B cell (primary cell): ENCODE results near the gene TPK1. TPM values are rescaled to one million over a fixed set of nuclear protein-coding genes. Genes with fewer than 3 reads are reported as not detected.
A peak's percentile ranks its signal among the peaks of the same experiment; 100 is the strongest.

Experiments
- ATAC-seq: fragments of 200-7000 bp; cut with Tn5 transposase; one replicate; pipeline ENCODE4 v1.10.0; 2021; ENCODE audit warnings: low read depth, mild to moderate bottlenecking, moderate number of reproducible peaks, moderate library complexity
- CTCF ChIA-PET: fragments of 350-600 bp; sonication (Branson Sonifier 250); formaldehyde crosslinking; loops from one replicate; lab custom pipeline; 2021; ENCODE audit warnings: antibody characterized with exemption, inconsistent platforms; lab: Charles Lee
- POLR2A ChIA-PET: fragments of 350-600 bp; sonication (Branson Sonifier 250); formaldehyde crosslinking; loops from one replicate; lab custom pipeline; 2021; ENCODE audit warnings: antibody characterized with exemption; lab: Charles Lee
- DNase-seq: peaks from one replicate; pipeline ENCODE4 v3.0.0; 2013
- H2AFZ ChIP-seq: 2 replicates; pipeline ENCODE4 v1.6.1; 2012; ENCODE audit warnings: mild to moderate bottlenecking, low read depth, low read length; ENCODE audit not compliant: insufficient read depth, poor library complexity, severe bottlenecking
- H3K27ac ChIP-seq, 2 donors: 1 replicate in 1 of 2; 2 replicates in 1 of 2; pipeline ENCODE4 v1.5.1; 2012 to 2013; ENCODE audit warnings: low read length in 2 of 2, mild to moderate bottlenecking in 2 of 2, moderate library complexity in 1 of 2
- H3K27me3 ChIP-seq, 4 experiments: fragments of 200-600 bp in 1 of 4; sonication (generic) in 1 of 4; replicated peaks in 1 of 4; 1 replicate in 2 of 4; 2 replicates in 2 of 4; pipeline versions ENCODE4 v1.6.1 to v1.7.0; 2013 to 2016; ENCODE audit warnings: low read length in 3 of 4, mild to moderate bottlenecking in 2 of 4, mixed read lengths in 1 of 4, moderate library complexity in 1 of 4; ENCODE audit not compliant: insufficient read depth in 4 of 4, control insufficient read depth in 3 of 4; ENCODE audit errors: control extremely low read depth in 1 of 4
- H3K36me3 ChIP-seq, 2 experiments: replicated peaks in 1 of 2; 1 replicate in 1 of 2; 2 replicates in 1 of 2; pipeline versions ENCODE4 v1.6.1 to v1.7.1; 2013; ENCODE audit warnings: low read length in 1 of 2; ENCODE audit not compliant: insufficient read depth in 2 of 2, control insufficient read depth in 1 of 2; ENCODE audit errors: control extremely low read depth in 1 of 2, extremely low read depth in 1 of 2
- H3K4me1 ChIP-seq, 2 donors: fragments of 200-600 bp in 1 of 2; sonication (generic) in 1 of 2; 1 replicate in 1 of 2; 2 replicates in 1 of 2; pipeline versions ENCODE4 v1.5.1 to v1.6.1; 2013 to 2017; ENCODE audit warnings: low read length in 2 of 2; ENCODE audit not compliant: control insufficient read depth in 2 of 2, insufficient read depth in 2 of 2
- H3K4me2 ChIP-seq: replicated peaks from 2 replicates; pipeline ENCODE3; 2012; ENCODE audit warnings: mild to moderate bottlenecking, low read depth, low read length; ENCODE audit not compliant: poor library complexity, severe bottlenecking
- H3K4me3 ChIP-seq, 5 experiments: fragments of 200-600 bp in 1 of 5; sonication (generic) in 1 of 5; 1 replicate in 3 of 5; 2 replicates in 2 of 5; pipeline versions ENCODE4 v1.5.1 to v1.7.0; 2011 to 2016; ENCODE audit warnings: low read length in 4 of 5, mild to moderate bottlenecking in 4 of 5, low read depth in 2 of 5, control low read depth in 1 of 5, moderate library complexity in 1 of 5; ENCODE audit not compliant: insufficient read depth in 1 of 5; ENCODE audit errors: control extremely low read depth in 1 of 5, extremely low read depth in 1 of 5
- H3K79me2 ChIP-seq: fragments of 200-600 bp; sonication (generic); one replicate; pipeline ENCODE4 v1.6.0; 2016; ENCODE audit warnings: low read length; ENCODE audit not compliant: control insufficient read depth, insufficient read depth
- H3K9ac ChIP-seq: fragments of 200-600 bp; sonication (generic); 2 replicates; pipeline ENCODE4 v1.6.1; 2017; ENCODE audit warnings: mild to moderate bottlenecking, low read length, moderate library complexity
- H3K9me3 ChIP-seq, 3 donors: one replicate each; pipeline versions ENCODE4 v1.6.1 to v1.7.1; 2013; ENCODE audit warnings: low read length in 2 of 3; ENCODE audit not compliant: control insufficient read depth in 2 of 3, insufficient read depth in 1 of 3; ENCODE audit errors: control extremely low read depth in 1 of 3
- H4K20me1 ChIP-seq: 2 replicates; pipeline ENCODE4 v1.6.0; 2012; ENCODE audit warnings: mild to moderate bottlenecking, low read length; ENCODE audit not compliant: insufficient read depth, control insufficient read depth, poor library complexity, severe bottlenecking
- H3K27ac Mint-ChIP-seq: one replicate; pipeline ENCODE4 v1.8.0; 2021; ENCODE audit warnings: mixed read lengths
- H3K27me3 Mint-ChIP-seq: one replicate; pipeline ENCODE4 v1.8.0; 2021; ENCODE audit warnings: mixed read lengths
- H3K4me1 Mint-ChIP-seq: one replicate; pipeline ENCODE4 v1.8.0; 2021; ENCODE audit warnings: mixed read lengths
- H3K4me3 Mint-ChIP-seq: one replicate; pipeline ENCODE4 v1.8.0; 2021; ENCODE audit warnings: mixed read lengths
- H3K9me3 Mint-ChIP-seq: one replicate; pipeline ENCODE4 v1.8.0; 2022; ENCODE audit warnings: mixed read lengths; ENCODE audit not compliant: insufficient read depth
- EZH2 ChIP-seq: IDR thresholded peaks from 2 replicates; pipeline ENCODE4 v1.6.1; 2012; ENCODE audit warnings: borderline replicate concordance, low read depth, mild to moderate bottlenecking, moderate library complexity, low read length; ENCODE audit not compliant: insufficient read depth, poor library complexity, severe bottlenecking
- WGBS: methylation state at CpG from one replicate; pipeline ENCODE4 v1.1.5; 2013; ENCODE audit warnings: missing lambda C conversion rate; ENCODE audit not compliant: insufficient coverage; 5-methylcytosine and 5-hydroxymethylcytosine counted together
- intact Hi-C: fragments of 100-400 bp; cut with micrococcal nuclease; formaldehyde crosslinking; loops from one replicate; pipeline ENCODE4 v1.10.0; 2022
- polyA plus RNA-seq: library from polyadenylated mRNA; depleted of rRNA; stranded (reverse); fragments of >200 nt; gene quantifications from 2 replicates; pipeline ENCODE4 v1.2.3, GENCODE V29; 2012
- total RNA-seq, 2 donors: library from RNA; stranded (reverse); fragments of 120-200 nt in 1 of 2; gene quantifications; 1 replicate in 1 of 2; 2 replicates in 1 of 2; pipeline versions ENCODE4 v1.2.3 to v1.2.4, GENCODE V29; 2013 to 2022
- TF ChIP-seq, protein P1 (sequence below): fragments of 200-600 bp; IDR thresholded peaks from one replicate; pipeline ENCODE4 v1.8.0; 2022; ENCODE audit warnings: antibody characterized with exemption, mild to moderate bottlenecking

TPK1 gene
- total and polyA plus RNA-seq, 2 donors (not counting 1 experiment from before 2014, with no cell fraction given): 13.7 to 26.4 TPM

DNA sequence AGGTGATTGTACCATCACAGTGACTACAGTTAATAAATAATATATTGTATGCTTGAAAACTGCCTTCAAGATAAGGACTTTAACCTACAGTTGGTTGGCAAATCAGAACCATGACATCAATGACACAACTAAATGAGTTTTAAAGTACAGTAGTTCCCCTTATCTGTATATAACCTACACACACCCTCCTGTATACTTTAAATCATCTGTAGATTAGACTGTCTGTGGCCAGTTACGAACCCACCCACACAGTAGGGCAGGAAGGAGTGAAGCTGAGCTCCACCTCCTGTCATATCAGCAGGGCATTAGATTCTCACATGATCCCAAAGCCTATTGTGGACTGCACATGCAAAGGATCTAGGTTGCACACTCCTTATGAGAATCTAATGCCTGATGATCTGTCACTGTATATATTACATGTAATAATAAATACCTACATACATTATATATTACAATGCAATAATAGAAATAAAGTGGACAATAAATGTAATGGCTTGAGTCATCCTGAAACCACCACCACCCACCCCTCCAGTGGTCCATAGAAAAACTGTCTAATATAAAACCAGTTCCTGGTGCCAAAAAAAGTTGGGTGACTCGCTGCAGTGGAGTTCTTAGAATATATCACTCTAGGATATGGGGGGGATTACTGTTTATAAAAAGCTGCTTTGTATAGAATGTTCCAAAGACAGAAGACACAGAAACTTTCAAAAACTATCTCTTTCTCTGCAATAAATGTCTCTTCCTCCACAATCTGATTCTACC is 5.6 kb downstream of the TPK1 start:
- H3K9ac ChIP-seq: no peak overlapping the region
- no peak overlapping the region for H3K4me2 ChIP-seq
- ChIA-PET CTCF (no interaction called here), POLR2A (interaction anchor here (0.6 kb wide), 1 partner anchor 101 kb away, joined by 3 read pairs; no protein-coding TSS in a partner anchor)
- H4K20me1 ChIP-seq: no peaks in the 10 kb centered on the region
- no peak overlapping the region for H3K4me3 ChIP-seq
- peaks cover 20 to 23% of the 10 kb centered on the region in 2 donors for H3K4me1 ChIP-seq
- Mint-ChIP-seq H3K9me3 (no peaks in the 10 kb centered on the region), H3K4me1 (peaks cover 38% of the 10 kb centered on the region), H3K27ac (peak overlapping the region; percentile 5), H3K4me3 (no peak overlapping the region), H3K27me3 (no peaks in the 10 kb centered on the region)
- H2AFZ ChIP-seq: no peak overlapping the region
- peaks cover 29% of the 10 kb centered on the region for H3K79me2 ChIP-seq
- no peak for TF ChIP-seq EZH2
- TF ChIP-seq, protein P1, sequence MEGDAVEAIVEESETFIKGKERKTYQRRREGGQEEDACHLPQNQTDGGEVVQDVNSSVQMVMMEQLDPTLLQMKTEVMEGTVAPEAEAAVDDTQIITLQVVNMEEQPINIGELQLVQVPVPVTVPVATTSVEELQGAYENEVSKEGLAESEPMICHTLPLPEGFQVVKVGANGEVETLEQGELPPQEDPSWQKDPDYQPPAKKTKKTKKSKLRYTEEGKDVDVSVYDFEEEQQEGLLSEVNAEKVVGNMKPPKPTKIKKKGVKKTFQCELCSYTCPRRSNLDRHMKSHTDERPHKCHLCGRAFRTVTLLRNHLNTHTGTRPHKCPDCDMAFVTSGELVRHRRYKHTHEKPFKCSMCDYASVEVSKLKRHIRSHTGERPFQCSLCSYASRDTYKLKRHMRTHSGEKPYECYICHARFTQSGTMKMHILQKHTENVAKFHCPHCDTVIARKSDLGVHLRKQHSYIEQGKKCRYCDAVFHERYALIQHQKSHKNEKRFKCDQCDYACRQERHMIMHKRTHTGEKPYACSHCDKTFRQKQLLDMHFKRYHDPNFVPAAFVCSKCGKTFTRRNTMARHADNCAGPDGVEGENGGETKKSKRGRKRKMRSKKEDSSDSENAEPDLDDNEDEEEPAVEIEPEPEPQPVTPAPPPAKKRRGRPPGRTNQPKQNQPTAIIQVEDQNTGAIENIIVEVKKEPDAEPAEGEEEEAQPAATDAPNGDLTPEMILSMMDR: no peak
- no peaks in the 10 kb centered on the region for H3K36me3 ChIP-seq
- whole genome bisulfite sequencing: no CpG with 5 or more reads among the region's 2 CpGs
- intact Hi-C loops: no loop called here
- no peak for DNase-seq
- H3K9me3 ChIP-seq: no peaks in the 10 kb centered on the region
- ATAC-seq: no peak
- H3K27ac ChIP-seq: no peak overlapping the region
- no peaks in the 10 kb centered on the region for H3K27me3 ChIP-seq

- Histone ChIP-seq H3K79me2 (peaks cover 37% of the 10 kb centered on the region), H3K27me3 (no peaks in the 10 kb centered on the region), H4K20me1 (no peaks in the 10 kb centered on the region), H3K4me3 (no peak overlapping the region), H3K4me2 (no peak overlapping the region), H3K4me1 (peaks cover 17 to 23% of the 10 kb centered on the region in 2 donors), H3K36me3 (no peaks in the 10 kb centered on the region), H3K27ac (no peak overlapping the region), H3K9me3 (no peaks in the 10 kb centered on the region), H3K9ac (no peak overlapping the region), H2AFZ (no peak overlapping the region)
- POLR2A ChIA-PET: interaction anchor here (0.5 kb wide), 1 partner anchor 38 kb away, joined by 3 read pairs; no protein-coding TSS in a partner anchor
- Mint-ChIP-seq H3K9me3 (no peaks in the 10 kb centered on the region), H3K27me3 (no peaks in the 10 kb centered on the region), H3K4me1 (peaks cover 39% of the 10 kb centered on the region), H3K27ac (no peak overlapping the region), H3K4me3 (no peak overlapping the region)
- CTCF ChIA-PET: no interaction called here
- TF ChIP-seq, protein P1: no peak
- TF ChIP-seq EZH2: no peak
- intact Hi-C loops: no loop called here
- WGBS: no CpG with 5 or more reads among the region's 4 CpGs
- DNase-seq: no peak
- no peak for ATAC-seq
Observed at GRCh38 chr7:144827621-144828020, 8.2 kb downstream of the TPK1 start.
